GM19193 (cell line): ENCODE measurements around the gene ADAMTS12.

Experiments used
- POLR2A ChIP-seq: IDR thresholded peaks from 4 replicates; pipeline ENCODE4 v1.6.1; 2011; ENCODE audit not compliant: insufficient read depth, insufficient read length; ENCODE audit errors: extremely low read depth

The ADAMTS12 gene

DNA sequence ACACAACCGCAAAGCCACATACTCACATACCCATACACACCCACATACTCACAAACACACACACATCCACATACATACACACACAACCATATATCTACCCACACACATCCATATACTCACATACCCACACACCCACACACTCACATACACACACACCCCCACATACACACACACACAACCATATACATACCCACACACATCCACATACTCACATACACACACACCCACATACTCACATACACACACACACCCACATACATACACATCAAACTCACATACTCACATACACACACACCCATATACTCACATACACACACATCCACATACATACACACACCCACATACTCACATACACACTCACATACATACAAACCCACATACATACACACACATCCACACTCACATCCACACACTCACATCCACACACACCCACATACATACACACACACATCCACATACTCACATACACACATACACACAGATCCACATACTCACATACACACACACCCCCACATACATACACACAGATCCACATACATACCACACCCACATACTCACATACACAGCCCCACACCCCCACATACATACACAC is 220.0 kb downstream of the ADAMTS12 start:
- no peak for TF ChIP-seq POLR2A

DNA sequence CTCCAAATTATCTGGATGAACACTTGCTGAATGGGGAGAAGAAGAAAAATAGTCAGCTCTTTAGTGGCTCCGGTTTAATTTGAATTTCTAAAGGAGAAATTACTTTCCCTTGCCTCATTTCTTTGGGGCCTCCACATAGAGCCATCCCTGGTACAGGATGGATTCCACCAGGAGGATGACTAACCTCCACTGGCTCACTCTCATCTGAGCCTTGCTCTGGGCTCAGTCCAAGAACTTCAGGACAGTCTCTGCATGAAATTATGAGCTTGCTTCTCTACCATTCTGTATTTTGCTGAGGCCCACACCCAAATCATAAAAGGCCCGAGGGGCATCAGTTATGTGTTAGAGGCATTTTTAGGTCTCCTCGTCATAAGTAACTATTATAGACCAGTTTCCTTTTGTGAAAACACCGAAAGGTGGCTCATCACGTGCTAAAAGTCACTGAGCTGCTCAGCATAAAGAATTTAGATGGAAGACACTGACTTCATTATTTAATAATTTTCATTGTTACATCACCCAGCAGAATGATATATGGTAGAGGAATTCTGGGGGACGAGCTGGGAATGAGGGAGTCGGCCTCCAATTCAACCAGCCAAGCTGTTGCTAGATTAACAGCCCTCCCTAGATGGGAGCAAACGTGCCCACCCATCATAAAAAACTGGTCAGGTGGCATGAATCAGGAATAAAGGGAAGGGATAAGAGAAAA is 228.9 kb downstream of the ADAMTS12 start:
- TF ChIP-seq POLR2A, result no peak

DNA sequence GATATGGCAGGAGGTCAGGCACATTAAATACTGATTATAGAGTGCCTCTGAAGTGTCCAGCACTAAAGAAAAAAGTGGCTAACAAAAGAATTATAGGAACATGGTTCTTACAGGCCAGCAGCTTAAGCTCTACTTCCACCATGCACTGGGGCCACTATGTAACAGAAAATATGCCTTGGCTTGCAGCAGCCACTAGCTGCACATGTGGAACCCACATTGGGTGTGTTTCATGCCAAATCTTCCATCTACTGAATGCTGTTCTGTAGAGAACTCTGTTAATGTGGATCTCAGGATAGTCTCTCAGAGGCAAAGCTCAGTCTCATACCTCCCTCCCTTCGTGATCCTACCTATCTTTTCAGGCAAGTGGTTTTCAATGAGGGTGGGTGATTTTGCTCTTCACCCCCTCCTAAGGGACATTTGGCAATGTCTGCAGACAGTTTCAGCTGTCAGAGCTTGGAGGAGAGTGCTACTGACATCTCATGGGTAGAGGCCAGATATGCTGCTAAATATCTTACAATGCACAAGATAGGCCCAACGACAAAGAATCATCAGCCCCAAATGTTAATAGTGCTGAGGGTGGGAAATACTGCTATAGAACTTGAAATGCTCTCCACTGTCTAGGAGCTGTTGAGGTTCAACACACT is 232.1 kb downstream of the ADAMTS12 start:
- no peak for TF ChIP-seq POLR2A

DNA sequence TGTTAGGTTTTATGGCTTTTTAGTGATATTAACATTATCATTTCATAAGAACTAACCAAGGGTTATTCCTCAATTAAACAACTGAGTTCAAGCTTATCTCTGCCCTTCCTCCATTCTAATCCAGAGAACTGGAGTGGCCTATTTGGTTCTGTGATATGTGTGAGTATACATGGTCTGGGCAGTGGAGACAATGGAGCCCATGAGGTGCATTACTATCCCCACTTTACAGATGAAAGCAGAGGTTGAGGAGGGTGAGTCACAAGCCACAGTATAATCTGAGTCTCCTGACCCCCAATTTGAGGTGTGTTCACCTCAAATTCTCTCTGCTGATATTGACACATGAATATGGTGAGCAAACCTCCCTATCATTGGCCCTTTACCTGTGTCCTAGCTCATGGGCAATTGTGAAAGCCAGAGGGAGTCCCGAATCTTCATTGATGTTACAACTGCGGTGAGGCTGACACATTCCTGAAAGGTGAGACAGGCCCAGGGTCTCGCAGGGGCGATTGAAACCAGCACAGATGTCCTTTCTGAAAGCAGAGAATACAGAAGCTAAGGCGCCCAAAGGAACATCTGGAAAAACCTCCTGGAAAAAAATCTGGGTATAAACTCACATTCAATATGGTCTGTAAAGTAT is 233.9 kb downstream of the ADAMTS12 start:
- no peak for TF ChIP-seq POLR2A

DNA sequence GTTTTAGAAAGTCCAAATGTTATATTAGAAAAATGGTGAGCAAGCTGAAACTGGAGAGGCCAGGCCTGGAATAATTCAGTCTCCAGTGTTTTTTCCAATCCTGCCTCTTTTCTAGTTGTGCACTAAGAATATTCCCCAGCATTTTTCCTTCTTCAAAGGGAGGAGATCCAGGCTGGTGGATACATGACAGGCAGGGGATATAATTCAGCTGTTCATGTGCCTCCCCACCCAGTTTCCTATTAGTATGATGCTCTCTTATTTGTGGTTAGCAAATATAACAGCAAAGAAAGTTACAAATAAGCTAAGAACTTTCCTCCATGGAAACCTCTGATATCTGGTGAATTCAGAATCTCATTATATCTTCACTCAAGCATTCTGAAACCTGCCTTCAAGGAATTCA is 234.6 kb downstream of the ADAMTS12 start:
- TF ChIP-seq POLR2A, result no peak

DNA sequence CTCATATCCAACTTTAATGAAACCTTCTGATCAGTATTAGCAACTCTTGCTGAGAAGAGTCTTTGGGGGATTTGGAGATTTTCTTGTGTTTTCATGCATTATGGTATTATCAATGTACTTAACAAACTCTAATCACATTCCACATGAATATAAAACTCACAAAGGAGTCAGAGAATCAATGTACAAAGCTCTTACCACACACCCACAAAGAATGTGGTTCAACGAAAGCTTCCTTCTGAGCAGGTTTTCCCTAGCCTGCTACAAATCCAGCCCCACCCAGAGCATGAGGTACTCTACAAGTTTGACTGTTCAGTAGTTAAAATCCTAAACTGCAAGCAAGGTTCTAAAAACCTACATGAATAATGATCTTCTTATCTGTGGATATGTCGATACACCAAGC is 240.9 kb downstream of the ADAMTS12 start:
- TF ChIP-seq POLR2A, result no peak

DNA sequence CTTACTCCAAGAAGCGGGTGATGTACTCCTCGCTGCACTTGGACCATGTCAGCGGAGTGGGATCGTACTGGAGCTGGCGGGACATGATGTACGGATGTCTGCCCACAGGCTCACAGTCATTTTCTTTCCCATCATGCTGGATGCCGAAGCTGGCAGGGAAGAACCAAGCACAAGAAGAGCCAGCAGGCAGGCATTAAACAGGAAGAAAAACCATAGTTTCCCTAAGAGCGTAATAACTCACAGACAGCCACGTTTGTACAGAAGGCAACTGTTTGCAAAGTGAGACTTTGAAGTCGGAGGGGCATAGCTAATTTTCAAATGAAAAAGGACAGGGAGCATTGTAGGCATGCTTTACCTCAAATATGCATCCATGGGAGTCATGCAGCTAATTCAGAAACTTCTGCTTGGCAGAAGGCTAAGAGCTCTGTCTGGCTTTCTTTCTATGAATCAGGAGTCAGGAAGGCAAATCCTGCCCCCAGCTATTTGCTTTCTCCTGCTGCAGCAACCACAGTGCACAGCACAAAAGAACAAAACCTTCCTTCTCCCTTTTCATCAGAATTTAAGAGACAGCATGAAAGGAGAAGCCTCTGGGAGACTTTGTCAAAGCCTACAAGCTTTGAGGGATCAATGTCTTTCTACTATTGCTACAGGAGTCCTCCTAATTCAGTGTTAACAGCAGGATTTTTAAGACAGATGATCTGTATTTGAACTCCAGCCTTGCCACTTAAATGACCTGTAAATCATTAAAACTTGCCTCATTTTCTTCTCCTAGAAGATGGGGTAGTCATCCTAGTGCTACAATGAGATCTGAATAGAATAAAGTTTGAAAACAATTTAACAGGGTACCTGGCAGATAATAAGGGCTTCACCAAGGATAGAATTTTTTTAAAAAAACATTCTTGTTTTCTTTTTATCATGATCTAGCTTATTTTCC is 242.0 kb downstream of the ADAMTS12 start:
- TF ChIP-seq POLR2A, result no peak

DNA sequence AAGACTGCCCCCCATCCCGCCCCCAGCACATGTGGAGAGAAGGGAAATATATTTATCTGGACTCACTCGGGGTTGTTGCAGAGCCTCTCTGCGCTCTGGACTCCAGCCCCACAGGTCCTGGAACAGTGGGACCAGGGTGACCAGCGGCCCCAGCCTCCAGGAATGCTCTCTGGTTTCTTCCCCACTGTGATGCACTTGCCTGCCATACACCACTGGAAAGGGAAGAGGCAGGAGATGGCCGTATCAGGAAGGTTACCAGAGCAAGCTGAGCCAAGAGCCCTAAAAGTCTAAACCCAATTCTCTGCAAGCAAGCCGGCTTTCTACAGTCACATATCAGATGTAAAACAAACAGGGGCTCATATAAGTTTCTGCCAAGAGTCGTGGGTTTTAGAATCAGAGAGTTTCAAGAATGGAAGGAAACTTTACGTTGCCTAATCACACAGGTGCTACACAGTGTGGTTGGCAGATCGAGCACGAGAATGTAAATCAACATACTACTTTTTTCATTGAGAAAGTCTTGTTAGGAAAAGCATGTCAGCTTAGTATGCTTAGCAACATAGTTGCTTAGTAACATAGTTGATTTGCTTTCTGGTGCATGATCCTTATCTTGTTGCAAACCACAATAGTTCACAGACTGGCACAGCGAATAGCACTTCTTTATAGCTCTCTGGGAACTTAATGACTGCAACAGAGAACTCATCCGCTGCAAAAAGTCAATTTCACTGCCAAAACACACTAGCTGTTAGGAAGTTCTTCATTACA is 249.9 kb downstream of the ADAMTS12 start:
- TF ChIP-seq POLR2A, result no peak

DNA sequence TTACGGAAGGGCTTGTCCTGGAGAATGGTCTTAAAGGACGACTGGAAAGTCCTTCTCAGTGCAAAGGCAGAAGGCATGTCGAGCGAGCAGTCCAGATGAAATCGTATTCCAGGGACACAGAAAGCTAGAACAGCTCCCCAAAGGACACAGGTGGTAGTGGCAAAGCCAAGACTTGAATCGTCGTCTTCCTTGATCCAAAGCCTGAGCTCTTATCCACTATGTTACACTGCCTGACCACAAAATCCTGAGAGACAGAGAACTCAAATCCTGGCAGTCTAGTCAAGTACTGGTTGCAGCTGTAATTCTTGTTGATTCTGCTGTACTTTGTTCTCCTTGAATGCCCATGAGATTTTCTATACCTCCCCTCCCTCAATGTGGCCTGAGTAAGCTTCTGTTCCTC is 252.3 kb downstream of the ADAMTS12 start:
- TF ChIP-seq POLR2A, result no peak

DNA sequence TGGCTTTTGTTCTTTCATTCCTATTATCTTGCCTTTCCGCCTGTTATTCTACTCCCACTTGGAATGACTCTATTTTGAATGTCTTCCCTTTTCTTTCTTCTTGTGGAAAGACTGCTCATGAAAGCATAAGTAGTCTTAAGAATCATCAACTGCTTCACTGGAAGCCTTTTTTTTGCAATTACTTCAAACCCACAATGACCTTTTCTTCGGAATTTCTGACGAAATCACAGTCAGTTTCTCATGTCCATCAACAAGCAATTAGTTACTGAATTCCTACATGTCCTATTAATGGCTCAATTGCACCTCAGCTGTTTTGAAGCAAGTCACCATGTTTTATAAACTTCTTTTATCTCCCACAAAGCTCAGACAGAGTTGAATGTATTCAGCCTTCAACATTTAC is 254.8 kb downstream of the ADAMTS12 start:
- TF ChIP-seq POLR2A, result no peak

DNA sequence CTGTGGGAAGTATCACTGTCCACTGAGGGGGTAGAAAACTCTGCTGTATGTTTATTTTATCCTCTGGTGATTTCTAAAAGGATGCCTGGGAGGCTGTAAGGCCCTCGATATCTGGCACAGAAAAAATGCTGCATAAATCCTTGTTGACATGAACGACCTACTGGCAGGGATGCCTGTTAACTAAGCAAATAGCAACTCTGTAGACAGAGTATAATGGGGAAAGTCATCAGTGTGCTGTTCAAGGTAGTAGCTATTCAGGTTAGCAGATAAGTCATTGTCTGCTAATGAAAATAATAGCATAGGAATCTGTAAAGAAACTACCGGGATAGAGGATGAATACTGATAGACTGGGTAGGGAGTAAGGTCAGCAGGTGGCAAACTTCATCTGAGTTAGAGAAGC is 256.2 kb downstream of the ADAMTS12 start:
- TF ChIP-seq POLR2A, result no peak

DNA sequence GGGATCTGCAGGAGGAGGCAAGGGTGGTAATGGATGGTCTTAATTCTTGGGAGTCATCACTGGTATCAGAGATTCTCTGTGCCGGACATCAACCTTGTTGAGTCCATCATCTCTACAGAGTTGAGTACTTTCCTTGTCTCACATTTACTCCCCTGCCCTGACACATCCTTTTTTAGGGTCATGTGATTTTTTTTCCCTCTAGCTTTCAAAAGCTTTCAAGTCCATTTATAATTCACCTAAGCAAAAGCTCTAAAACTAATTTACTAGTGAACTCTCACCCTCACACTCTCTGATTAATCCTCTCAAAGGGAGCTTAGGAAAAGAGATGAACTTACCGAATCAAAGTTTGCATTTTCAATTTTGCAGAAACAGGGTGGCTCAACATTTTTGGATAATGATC is 258.1 kb downstream of the ADAMTS12 start:
- TF ChIP-seq POLR2A, result no peak

DNA sequence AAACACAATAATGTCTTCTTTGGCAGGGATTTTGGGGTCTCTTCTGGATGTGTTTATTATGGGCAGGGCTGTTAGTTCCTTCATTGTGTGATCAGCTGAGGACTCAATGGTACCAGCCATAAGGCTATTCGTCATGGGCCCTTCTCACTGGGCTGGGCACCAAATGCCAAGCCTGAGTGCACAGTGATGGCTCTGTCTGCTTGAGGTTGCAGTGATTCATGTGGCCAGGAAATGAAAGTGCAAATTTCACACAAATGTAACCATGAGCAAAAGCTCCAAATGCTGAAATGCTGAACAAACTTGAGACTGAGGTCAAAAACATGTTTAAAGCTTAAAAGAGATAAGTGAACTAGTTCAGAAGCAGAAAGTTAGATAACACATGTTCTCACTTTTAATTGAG is 260.0 kb downstream of the ADAMTS12 start:
- no peak for TF ChIP-seq POLR2A

DNA sequence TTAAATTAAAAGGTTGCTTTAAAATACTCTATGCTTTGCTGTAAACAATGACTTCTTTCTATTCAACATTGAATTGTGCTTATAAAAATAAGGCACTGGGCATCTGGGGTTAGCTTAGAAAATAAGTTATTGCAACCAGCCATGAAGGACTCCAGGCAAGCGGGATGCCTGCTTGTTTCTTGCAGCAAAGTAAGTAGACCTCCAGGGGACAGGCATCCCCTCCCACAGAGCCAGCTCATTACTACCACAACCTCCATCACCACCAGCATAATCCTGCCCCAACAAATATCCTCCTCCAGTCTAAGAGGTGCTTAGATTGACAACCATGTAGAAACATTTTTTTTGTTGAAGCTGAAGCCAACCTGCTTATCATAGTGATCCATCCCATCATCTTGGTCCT is 260.7 kb downstream of the ADAMTS12 start:
- TF ChIP-seq POLR2A, result no peak
